HG03103 (cell line): ENCODE measurements around the gene LIN37.
"Not testable (repeated sequence)": the region's sequence is repeated elsewhere in the genome, so short reads cannot be mapped to it uniquely, and the experiment has no call there.

Experiments used
- ATAC-seq: cut with Tn5 transposase; IDR thresholded peaks from one replicate; pipeline ENCODE4 v1.9.1; 2021; ENCODE audit warnings: low read depth; ENCODE audit not compliant: unreplicated experiment

LIN37 gene

GRCh38 chr19:35787227-35787799, 38.9 kb downstream of the LIN37 start:
- no peak for ATAC-seq

GRCh38 chr19:35788205-35788960, 40.0 kb downstream of the LIN37 start:
- no peak for ATAC-seq

DNA sequence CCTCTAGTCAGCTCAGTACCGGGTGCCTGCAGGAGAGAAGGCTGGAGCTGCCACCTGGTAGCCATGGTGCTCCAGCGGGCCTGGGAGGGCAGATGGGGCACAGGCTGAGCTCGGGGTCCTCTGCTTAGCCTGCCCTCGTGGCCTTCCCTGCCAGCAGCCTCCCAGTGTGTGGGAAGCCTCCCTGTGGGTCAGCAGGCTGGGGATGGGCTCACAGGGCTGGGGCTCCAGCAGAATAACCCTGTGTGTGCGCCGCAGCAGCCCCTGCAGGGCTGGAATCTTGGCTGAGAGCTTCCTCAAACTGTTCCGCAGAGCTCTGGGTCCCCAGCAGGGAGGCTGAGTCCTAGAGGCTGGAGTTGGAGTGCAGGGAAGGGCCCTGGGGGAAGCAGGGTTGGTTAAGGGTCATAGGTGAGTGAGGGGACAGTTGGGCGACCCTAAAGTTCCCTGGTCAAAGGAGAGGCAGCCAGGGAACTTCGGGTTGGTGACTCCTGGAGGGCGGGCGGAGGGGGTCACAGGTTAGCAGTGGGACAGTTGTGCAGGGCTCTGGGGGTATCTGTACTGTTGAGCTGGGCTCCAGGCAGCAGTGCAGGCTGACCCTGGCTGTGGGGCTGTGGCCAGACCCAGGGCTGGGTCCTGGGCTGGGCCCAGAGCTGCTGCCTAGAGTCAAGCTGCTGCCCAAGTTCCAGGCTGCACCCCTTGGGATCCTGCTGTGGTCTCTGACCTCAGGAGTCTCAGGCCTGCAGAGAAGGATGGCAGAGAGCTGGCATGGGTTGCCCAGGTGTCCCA, 41.0 kb downstream of the LIN37 start:
- ATAC-seq = no peak

- ATAC-seq = no peak
Measured at GRCh38 chr19:35789978-35790944, 41.9 kb downstream of the LIN37 start.

GRCh38 chr19:35790981-35791813, 42.8 kb downstream of the LIN37 start:
- no peak for ATAC-seq

GRCh38 chr19:35791814-35792279, 43.5 kb downstream of the LIN37 start:
- no peak for ATAC-seq

GRCh38 chr19:35792312-35792711, 43.9 kb downstream of the LIN37 start:
- ATAC-seq = no peak

DNA sequence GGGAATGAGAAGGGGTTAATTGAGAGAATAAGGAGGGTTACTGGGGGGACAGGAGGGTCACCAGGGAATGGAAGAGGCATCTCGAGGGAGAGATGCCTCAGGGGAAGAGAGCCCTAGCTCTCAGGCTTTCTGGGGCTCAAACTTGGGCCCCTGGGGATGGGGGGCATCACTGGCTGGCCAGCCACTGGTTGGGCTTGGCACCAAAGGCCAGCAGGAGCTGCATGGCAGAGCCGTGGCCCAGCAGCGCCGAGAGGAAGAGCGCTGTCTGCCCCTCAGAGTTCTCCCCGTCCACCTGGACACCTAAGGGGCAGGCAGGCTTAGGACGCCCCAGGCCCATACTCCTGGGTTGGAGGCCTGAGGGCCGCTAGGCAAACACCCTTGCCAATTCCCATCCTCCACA, 44.5 kb downstream of the LIN37 start:
- no peak for ATAC-seq

DNA sequence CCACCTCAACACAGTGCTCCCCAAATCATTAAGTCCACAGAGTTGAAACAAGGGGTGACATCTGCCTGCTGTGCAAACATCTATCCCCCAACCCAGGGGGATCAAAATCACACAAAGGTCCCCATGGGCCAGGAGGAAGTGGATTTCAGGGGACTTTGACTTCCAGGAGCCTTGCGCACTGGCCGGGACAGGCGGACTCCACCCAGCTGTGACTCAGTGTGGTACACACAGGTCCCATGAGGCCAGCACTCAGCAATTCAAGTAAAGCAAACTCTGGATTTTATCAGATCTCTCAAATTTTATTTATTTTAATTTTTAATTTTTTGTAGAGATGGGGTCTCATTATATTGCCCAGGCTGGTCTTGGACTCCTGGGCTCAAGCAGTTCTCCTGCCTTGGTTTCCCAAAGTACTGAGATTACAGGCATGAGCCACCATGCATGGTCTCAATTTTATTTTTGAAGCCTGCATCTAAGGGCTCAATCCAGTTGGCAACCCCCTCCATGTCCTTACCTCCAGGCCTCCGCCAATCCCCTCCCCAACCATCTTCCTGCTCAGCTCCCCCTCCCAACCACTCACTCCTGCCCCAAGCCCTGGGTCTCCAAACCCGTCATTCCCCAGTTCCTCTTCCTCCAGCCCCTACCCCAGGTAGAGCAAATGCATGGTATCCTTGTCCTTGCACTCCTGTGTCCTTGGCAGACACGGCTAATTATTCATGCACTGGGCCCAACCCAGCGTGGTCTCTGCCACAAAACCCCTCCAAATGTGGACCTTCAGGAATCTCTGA, 45.2 kb downstream of the LIN37 start:
- ATAC-seq = no peak

DNA sequence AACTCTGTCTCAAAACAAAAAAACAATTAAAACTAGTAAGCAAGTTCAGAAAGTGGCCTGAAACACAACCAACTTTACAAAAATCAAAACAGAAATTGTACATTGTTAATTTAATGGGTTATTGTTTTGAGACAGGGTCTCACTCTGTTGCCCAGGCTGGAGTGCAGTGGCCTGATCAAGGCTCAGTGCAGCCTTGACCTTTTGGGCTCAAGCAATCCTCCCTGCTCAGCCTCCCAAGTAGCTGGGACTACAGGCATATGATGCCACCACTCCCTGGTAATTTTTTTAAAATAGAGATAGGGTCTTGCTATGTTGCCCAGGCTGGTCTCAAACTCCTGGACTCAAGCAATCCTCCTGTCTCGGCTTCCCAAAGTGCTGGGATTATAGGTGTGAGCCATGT, 47.2 kb downstream of the LIN37 start:
- ATAC-seq = not testable (repeated sequence)

DNA sequence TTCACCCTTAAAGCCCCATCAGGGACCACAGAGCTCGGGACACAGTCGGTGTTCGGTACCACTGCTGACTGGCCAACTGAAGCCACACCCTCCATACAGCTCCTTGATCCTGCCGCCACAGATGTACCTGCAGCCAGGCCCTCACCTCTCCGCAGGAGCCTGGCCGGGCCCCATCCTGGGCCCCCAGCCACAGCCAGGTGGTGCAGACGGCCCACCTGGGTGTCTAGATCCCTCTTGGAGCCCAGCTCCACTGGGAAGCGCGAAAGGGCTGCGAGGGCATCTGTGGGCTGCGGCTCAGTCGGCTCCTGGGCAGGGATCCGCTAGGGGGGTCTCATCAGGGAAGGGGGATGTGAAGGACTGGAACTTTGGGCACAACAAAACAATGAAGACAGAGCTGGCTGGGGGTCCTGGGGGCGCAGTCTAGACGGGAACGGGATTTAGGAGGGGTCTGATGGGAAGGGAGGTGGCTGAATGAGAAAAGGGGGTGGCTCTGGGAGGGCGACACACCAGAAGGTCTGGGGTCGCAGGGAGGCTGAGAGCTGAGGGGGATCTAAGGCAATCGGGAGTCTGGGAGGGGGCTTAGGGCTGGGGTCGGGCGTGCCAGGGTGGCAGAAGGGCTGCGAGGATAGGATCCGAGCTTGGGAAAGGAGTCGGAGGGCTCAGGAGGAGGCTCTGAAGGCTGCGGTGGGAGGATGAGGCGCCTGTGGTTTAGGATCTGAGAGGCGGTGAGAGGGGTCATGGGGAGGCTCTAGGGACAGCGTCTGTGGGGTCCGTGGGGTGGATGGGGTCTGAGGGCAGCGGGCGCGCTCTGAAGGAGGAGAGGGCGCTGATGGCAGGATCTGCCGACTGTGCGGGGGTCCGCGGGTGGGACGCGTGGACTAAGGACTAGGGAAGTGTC, 48.5 kb downstream of the LIN37 start:
- ATAC-seq = no peak

GRCh38 chr19:35797663-35798062, 49.3 kb downstream of the LIN37 start:
- no peak for ATAC-seq

GRCh38 chr19:35801828-35802227, 53.5 kb downstream of the LIN37 start:
- no peak for ATAC-seq
